HG03558 (cell line): ENCODE measurements around the gene SUGCT.
"Not testable (repeated sequence)": the region's sequence is repeated elsewhere in the genome, so short reads cannot be mapped to it uniquely, and the experiment has no call there.

ENCODE experiments used
- ATAC-seq: cut with Tn5 transposase; IDR thresholded peaks from one replicate; pipeline ENCODE4 v1.9.1; 2021; ENCODE audit warnings: moderate number of reproducible peaks; ENCODE audit not compliant: unreplicated experiment; ENCODE audit errors: extremely low read depth

Gene SUGCT

DNA sequence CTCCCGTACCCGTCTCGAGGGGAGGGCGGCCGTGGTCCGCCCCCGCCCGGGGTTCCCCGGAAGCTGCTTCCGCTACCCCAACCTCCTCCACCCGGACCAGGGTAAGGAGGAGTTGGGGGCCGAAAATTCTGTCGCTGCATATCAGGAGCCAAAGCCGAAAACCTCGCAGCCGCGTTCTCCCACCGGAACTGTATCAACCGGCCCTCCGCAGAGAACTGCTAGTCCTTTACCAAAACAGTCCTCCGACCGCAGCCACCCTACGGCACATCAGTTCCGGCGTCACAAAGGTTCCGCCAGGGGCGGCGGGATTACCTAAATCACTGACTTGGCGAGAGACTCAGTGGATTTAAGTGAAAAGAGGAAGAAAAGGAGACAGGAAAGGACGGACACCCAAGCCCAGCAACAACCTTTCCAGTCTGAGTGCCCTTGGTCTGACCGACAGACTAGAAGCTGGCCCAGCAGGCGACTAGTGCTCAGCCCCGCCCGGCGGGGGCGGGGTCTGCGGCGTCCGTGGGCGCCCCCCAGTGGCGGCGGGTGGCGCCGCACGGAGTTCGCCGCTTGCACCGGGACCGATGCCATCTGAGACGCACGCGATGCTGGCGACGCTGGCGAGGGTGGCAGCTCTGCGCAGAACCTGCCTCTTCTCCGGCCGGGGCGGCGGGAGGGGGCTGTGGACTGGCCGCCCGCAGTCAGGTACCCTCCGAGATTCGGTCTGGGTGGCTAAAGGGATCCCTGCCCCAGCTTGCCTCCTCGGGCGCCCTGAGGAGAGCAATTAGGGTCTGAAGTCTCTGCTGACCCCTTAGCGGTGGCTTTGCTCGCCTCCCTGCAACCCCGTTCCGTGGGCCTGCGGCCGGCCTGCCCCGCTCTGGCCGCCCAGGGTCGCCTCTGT, at the start of gene SUGCT, which contains the start of gene MPLKIP:
SUGCT (plus strand) TSS at position 578 of the 889 bp plus-strand sequence.
MPLKIP (minus strand) TSS at position 195 of the 889 bp plus-strand sequence; CDS start at position 140, 55 bp downstream.
- ATAC-seq = peak; percentile 57

GRCh38 chr7:40092182-40092581, 42.6 kb upstream of the SUGCT start:
- ATAC-seq = no peak

DNA sequence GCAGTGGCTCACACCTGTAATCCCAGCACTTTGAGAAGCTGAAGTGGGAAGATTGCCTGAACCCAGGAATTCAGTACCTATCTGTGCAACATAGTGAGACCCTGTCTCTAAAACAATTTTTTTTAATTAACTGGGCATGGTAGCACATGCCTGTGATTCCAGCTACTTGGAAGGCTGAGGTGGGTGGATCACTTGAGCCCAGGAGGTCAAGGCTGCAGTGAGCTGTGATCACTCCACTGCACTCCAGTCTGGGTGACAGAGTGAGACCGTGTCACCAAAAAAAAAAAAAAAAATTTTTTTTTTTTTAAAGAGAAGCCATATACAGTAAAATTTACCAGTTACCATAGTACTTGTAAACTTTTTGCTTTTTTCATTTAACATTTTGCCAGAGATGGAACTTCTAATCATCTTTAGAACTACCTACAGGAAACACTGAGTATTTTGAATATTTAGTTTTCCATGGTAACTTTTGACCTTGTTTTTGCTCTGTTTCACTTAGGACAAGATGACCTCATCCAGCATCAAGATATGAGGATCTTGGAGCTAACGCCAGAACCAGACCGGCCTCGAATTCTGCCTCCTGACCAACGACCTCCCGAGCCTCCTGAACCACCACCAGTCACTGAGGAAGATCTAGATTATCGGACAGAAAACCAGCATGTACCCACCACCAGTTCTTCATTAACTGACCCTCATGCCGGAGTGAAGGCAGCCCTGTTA, 41.0 kb upstream of the SUGCT start:
- ATAC-seq = no peak

- no peak for ATAC-seq
Observed at GRCh38 chr7:40095230-40095629, 39.6 kb upstream of the SUGCT start.

GRCh38 chr7:40095695-40096327, 39.0 kb upstream of the SUGCT start:
- ATAC-seq = no peak

GRCh38 chr7:40097728-40098127, 37.1 kb upstream of the SUGCT start:
- ATAC-seq = no peak

- no peak for ATAC-seq
Observed at GRCh38 chr7:40098810-40099209, 36.0 kb upstream of the SUGCT start.

DNA sequence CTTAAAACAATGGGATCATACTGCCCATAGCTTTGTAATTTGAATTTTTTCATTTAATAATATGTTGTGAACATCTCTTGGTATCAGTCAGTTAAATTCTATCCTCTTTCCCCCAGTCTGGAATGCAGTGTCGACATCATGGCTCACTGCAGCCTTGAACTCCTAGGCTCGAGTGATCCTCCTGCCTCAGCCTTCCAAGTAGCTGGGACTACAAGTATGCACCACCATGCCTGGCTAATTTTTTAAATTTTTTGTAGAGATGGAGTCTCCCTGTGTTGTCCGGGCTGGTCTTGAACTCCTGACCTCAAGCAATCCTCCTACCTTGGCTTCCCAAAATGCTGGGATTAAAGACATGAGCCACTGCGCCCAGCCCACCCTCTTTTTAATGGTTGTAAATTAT, 35.0 kb upstream of the SUGCT start:
- no peak for ATAC-seq

DNA sequence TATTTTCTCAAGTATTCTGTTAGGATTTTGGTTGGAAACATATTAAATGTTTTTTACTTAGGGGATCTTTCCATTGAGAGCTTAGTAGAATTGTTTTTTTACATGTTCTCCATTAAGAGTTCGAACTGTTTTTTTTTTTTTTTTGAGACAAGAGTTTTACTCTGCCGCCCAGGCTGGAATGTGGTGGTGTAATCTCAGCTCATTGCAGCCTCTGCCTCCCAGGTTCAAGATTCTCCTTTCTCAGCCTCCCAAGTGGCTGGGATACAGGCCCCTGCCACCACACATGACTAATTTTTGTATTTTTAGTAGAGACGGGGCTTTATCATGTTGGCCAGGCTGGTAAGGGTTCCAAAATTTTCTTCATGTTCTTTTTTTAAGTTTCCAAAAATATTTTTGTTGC, 33.6 kb upstream of the SUGCT start:
- ATAC-seq = no peak

DNA sequence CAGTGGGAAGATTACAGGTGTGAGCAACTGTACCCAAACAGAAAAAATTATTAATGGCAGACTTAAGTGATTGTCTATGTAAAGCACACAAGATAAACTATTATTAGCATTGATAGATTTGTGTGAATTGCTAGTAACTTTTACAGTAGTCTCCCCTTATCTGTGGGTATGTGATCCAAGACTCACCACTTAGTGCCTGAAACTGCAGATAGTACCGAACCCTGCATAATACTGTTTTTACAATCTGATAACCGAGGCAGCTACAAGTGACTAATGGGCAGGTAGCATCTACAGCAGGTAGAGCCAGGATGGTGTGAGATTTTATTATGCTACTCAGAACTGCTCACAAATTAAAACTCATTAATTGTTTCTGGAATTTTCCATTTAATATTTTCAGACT, 31.9 kb upstream of the SUGCT start:
- no peak for ATAC-seq

DNA sequence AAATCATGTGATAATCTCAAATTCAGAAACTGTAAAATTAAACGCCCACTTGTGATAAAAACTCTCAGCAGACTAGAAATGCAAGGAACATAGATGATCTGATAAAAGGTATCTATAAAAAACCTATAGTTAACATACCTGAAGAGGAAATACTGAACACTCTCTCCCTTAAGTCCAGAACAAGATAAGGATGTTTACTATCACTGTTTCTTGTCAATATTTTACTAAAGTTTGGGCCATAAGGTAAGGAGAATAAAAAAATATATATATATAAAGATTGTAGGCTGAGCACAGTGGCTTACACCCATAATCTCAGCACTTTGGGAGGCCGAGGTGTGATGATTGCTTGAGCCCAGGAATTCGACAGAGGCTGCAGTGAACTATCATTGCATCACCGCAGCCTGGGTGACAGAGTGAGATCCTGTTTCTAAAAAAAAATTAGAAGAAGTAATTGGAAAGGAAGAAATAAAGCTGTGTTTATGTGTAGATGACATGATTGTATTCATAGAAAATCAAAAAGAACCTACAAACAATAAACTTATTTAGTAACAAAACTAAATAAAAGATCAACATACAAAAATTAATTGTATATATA, 28.8 kb upstream of the SUGCT start:
- no peak for ATAC-seq

DNA sequence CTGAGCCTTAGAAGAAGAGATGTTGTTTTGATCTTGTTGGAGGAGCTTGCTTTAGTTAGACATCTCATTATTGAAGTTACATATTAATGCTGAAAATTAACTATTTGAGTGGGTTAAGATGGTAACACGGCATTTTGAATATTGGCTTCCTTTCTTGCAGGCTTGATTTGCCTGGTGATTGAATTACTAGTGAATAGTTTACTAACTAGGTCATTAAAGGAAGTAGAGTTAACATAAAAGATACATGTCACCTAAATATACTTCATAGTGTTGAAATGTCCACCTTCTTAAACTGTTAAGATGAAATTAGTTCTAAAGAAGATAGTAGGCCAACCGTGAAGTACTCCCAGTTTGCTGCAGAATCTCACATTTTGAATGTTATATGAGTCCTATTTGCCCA, 18.9 kb upstream of the SUGCT start:
- ATAC-seq = no peak

DNA sequence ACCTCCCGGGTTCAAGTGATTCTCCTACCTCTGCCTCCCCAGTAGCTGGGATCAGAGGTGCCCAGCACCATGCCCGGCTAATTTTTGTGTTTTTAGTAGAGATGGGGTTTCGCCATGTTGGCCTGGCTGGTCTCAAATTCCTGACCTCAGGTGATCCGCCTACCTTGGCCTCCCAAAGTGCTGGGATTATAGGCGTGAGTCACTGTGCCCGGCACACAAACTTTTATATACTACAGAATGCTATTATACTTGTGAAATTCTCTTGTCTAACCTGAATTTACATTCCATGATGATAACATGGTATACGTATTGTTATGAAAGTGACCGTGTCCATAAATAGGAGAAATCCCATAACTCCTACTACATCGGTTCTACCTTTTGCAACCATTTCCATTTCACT, 17.6 kb upstream of the SUGCT start:
- ATAC-seq = not testable (repeated sequence)

DNA sequence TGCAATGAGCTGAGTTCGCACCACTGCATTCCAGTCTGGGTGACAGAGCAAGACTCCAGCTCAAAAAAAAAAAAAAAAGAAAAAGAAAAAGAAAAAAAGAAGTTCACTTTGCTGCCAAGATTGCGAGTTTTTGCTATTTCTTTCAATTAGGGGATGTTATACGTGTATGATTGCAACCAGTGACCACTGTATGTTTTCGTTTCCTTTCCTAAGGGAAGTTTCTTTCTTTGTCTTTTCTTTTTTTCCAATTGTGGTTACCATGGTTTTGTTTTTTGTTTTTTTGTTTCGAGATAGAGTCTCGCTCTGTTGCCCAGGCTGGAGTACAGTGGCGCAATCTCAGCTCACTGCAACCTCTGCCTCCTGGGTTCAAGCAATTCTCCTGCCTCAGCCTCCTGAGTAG, 16.6 kb upstream of the SUGCT start:
- not testable (repeated sequence) for ATAC-seq

DNA sequence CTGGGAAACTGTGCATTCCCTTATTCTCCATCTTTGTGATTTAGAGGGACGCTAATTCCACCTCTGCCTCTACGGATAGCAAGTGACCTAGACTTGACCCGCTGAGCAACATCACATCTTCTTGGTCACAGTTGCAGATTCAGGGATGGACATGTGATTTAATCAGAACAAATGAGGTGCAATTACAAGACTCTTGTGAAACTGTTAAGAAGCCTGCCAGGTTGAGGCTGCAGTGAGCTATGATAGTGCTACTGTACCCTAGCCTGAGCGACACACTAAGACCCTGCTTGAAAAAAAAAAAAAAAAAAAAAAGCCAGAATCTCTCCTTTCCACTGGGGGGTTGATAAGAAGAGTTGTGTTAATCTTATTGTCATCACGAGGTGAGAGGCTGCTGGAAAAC, 14.8 kb upstream of the SUGCT start:
- no peak for ATAC-seq

- not testable (repeated sequence) for ATAC-seq
Observed at GRCh38 chr7:40122100-40122939, 12.5 kb upstream of the SUGCT start.

- ATAC-seq = no peak
Observed at GRCh38 chr7:40122940-40123254, 11.9 kb upstream of the SUGCT start.

DNA sequence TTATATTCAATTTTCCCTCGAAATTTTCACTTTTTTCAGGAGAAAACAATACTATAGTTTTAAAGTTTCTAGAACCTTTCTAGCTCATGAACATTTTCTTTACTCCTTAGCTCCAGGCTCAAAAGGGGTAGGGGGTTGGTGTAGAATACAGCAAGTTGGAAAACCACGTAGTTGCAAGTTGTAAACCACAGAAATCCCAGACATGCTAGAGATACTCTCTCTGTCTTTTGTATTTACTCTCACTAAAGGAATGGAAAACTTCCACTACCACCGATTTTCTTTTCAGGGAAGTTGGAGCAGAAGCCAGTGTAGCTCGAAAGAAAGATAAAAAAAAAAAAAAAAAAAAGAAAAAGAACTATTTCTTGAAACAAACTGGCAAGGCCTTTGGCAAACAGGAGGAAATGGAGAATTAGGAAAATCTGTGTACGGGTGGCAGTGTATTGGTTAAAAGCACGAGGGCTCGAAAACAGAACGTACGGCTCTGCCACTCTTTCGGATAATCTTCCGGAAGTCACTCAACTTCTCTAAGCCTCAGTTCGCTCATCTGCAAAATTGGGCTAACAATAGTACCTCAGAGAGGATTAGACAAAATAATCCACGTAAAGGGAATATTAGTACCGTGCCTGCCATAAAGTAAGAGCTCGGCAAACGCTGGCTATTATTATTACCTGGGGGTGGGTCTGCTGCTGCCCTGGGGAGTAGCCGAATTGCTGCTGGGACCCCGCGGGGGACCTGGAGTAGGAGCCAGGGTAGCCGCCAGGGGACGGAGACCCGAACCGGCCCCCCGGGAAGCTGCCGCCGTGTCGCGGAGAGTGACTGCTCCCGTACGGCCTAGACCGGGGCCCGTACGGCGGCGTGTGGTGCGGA, 1.0 kb upstream of the SUGCT start:
- no peak for ATAC-seq

DNA sequence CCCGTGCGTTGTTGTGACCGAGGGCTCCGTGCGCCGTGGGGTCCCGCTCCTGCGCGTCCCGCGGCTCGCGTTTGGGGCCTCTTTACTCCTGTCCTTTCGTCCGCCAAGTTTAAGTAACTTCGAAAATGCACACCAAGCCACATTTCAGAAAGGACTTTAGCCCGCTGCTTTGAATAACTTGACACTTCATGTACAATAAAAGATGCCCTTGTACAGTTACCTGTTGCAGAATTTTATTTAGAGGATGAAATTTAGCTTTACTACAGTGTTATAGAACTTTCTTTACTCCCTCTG, 459 bp downstream of the SUGCT start:
- no peak for ATAC-seq
